Stimulated activated naive CD4-positive, alpha-beta T cell (primary cell): ENCODE data around the gene CPA4.

ENCODE experiments used
- DNase-seq, 6 experiments: peaks; one replicate each; lab custom pipeline; 2025; lab: John Stamatoyannopoulos, UW

CPA4 gene

DNA sequence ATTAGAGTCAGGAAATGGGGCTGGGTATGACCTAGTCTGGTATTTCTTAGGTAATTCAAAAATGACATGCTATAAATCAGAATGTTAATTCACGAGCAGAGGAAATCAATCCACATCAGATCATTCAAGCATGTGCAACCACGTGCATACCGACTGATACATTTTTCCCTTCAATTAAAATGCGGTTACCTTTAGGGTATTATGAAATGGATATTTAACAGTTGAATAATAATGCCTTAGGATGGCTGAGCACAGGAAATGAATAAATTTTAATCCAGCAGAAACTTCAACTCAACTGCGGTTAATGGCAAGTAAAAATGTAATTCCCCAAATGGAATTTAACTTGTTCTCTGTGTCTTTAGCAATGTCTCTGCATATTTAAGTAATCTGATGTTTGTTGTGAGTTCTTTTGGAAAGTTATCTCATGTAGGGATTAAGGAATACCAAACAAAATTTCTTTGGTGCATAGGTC, 17.1 kb upstream of the CPA4 start:
- DNase-seq: no peak

GRCh38 chr7:130276796-130277762, 15.9 kb upstream of the CPA4 start:
- no peak for DNase-seq

GRCh38 chr7:130277763-130278643, 15.0 kb upstream of the CPA4 start:
- no peak for DNase-seq

- no peak for DNase-seq
Observed at GRCh38 chr7:130278860-130279259, 14.1 kb upstream of the CPA4 start.

- no peak for DNase-seq
Observed at GRCh38 chr7:130279286-130279685, 13.7 kb upstream of the CPA4 start.

DNA sequence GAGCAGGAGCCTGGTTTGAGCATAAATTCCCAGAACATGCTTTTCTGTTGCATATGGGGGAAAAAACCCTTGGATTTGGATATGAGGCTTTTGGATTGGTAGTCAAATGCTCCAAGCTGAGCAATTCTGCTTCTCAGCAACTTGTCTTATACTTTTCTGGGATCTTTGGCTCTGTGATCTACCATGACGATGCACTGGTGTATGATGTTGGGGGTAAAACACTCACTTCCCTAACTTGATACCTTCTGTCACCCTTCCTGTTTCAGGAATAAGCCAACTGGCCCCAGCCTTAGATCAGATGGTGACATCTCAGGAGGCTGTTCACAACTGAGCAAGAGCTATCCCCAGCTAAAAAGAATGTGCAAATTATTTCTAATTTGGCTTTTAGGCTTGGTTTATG, 13.1 kb upstream of the CPA4 start:
- no peak for DNase-seq

DNA sequence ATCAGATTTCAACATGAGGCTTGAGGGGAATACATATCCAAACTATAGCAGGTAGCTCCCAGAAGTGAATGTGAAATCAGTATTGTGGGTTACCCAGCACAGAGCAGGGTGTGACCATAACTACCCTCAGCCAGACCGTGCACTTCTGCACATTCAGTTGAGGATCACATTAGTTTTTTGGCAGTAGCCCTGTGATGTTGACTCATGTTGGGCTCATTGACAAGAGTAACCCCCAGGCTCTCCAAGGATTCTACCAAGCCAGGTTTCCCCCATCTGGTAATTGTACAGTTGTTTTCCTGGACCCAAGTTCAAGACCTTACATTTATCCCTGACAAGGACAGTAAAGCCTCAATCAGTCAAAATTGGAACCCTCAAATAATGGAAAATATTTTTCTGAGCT, 11.7 kb upstream of the CPA4 start:
- DNase-seq: no peak

DNA sequence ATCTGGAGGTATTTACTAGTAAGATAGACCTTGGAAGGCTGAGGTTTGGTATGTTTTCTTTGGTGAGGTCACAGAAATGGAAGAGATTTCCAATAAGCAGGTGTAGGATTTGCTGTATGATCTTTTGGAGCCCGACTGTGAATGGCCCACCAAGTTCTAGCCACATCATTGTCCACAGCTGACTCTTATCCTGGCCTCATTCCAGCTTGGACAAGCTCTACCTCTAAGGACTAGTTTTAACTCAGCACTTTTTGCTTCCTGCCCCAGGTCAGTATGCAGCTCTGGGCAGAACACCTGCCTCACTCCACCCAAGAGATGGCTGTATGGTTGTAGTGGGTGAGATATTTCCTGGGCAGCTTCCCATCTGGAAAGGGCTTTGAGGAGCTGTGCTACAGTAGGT, 6.1 kb upstream of the CPA4 start:
- no peak for DNase-seq

- no peak for DNase-seq
Observed at GRCh38 chr7:130288168-130288567, 4.8 kb upstream of the CPA4 start.

DNA sequence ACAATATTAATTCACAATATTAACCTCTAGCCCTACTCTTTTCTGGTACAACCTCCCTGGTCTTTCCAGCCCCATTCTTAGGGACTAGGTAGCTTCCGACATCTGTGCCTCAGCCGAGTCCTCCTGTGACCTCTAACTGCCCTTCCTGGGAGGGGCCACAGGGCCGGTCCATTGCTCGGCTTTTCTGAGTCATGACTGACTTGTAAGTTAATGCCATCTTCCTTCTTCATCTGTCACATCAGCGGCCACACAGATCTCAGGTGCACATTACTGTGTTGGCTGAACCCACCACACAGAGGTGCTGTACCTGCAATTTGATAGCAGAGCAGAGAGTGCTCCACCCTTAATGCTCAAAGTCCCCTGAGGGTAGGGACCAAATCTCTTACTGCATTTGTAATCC, 4.1 kb upstream of the CPA4 start:
- DNase-seq: no peak

DNA sequence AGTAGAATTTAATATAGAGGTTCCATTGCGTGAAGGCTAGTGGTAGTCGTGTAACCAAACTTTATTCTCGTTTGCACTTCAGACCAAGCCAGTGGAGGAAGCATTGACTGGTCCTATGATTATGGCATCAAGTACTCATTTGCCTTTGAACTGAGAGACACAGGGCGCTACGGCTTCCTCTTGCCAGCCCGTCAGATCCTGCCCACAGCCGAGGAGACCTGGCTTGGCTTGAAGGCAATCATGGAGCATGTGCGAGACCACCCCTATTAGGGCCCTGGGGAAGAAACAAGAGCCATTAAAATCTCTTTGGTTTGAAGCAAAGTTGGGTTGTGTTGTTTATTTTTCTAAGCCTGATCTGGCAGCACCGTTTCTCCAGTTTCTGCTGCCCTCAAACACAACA, 3.5 kb upstream of the CPA4 start:
- DNase-seq: no peak

- DNase-seq: no peak
Observed at GRCh38 chr7:130290745-130291144, 2.2 kb upstream of the CPA4 start.

DNA sequence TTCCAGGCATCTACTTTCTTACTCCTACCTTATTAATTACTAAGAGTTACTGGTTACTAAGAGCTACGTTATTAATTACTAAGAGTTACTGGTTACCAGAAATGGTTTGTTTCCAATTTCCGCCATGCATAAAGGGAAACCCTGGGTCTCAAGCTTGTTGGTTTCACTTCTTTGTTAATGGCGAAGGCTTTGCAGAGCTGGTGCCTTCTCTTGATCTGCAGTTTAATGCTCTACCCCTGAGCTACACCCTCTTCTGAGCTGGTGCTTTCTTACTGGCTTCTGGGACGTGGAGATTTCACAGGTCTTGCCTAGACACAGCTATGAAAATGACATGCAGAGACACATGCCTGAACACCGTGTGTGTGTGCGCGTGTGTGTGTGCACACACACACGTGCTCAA, 560 bp downstream of the CPA4 start:
- DNase-seq: no peak

- no peak for DNase-seq
Observed at GRCh38 chr7:130294314-130294713, 1.4 kb downstream of the CPA4 start.

- no peak for DNase-seq
Observed at GRCh38 chr7:130296221-130296951, 3.4 kb downstream of the CPA4 start.

DNA sequence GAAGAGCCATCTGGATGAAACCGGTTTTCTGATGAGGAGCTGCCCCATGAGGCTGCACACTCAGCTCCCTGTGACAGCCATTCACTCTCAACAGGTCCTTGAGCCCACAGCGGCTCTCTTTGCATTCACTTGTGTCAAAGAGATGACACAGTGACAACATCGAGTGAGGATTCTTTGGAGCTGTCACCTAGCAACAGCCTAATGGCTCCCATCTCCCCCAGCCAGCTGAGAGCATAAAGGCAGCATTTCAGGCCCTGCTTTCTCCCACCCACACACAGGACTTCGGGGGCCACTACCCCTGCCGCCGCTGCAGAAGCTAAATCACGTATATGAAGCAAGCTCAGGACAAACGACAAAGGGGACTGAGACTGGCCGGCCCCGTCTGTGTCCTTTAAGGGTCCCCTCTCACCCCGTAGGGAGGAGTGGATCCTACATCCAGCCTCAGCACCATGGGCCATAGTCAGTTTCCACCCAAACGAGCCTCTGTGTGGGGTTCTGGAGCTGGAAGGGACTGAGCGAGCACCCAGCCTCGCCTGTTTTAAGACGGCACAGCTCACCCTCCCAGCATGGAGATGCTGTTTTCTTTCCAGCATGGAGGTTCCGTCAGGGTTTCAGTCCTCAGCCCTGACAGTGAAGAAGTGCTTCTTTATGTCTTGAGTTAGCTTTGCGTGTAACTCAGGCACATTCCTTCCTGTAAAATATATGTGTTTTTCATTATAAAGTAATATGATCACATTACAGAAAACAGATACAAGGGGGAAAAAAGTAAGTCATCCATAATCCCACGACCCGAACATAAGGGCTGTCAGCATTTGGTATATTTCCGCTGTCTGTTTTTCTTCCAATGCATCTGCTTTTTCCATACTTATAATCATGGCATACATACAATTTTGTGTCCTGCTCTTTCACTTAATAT, 4.9 kb downstream of the CPA4 start:
- no peak for DNase-seq

- DNase-seq: no peak
Observed at GRCh38 chr7:130298544-130299326, 5.8 kb downstream of the CPA4 start.

DNA sequence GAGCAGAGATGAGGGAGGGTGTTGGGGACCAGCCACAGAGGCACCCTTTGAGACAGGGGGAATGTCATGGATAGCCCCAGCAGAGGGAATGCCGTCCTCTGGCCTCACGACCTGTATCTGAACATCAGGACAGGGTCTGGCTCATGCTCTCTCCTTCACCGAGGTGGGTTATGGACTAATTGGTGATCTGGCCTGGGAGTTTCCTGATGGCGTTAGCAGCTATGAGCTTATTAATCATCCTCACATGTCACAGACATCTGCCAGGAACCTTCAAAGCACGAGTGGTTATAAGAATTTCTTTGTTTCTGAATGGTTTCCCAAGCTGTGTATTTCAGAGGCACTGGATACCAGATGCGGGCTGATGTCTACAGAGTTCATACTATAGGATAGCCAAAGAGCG, 6.9 kb downstream of the CPA4 start:
- no peak for DNase-seq

DNA sequence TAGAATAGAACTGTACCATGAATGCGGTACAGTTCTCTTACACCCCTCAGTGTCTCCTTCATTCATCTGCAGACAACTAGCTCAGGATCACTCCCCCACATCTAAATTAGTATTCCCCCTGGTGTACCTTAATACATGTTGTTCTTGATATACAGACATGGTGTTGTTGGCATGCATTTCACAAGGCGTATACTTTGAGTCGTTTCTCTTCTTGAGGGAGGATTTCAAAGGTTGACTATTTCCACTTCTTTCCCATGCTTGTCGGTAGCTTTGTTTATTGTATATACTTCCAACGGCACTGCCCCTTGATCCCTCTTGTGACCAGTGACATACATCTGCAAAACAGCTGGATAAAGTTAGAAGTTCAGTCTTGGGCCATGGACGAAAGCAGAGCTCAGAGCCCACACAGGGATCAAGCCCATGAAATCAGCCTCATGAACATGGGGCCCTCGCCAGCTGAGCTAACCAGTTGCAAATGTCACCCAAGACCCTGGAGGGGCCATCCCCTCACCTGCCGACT, 8.6 kb downstream of the CPA4 start:
- DNase-seq: no peak

DNA sequence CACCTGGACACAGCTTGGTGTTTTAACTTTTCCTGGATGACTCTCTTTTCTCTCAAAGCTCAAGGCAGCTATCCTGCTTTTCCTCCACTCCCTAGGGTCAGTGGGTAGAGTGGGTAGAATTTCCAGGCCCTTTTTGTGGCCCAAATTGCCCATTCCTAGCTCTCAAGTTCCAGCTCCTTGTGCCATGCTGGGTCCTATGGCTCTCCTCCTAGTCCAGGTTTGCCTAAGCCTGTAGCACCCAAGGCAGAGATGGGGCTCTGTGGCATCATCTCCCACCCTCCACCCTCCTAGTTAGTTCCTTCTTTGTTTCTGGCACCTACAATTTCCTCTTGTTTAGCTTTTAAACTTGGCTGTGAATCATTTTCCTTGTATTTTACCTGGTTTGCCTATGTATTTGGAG, 9.7 kb downstream of the CPA4 start:
- no peak for DNase-seq
